SK-N-SH (cell line): ENCODE results near the gene AGAP1.

Experiments
- CTCF ChIP-seq: fragments of 200-600 bp; sonication (generic); IDR thresholded peaks from 2 replicates; pipeline ENCODE4 v1.6.1; 2017; ENCODE audit warnings: antibody characterized with exemption, mild to moderate bottlenecking, moderate library complexity
- EP300 ChIP-seq, 2 experiments: IDR thresholded peaks; 2 replicates each; pipeline versions ENCODE4 v1.4.0 to v1.6.1; 2012; ENCODE audit warnings: borderline replicate concordance in 1 of 2, low read depth in 1 of 2, low read length in 1 of 2
- EZH2phosphoT487 ChIP-seq: fragments of 200-600 bp; sonication (generic); IDR thresholded peaks from 2 replicates; pipeline ENCODE4 v1.6.1; 2017; ENCODE audit warnings: low read depth, mixed run types, mild to moderate bottlenecking, antibody characterized with exemption, moderate library complexity, borderline replicate concordance
- JUND ChIP-seq: IDR thresholded peaks from 2 replicates; pipeline ENCODE4 v1.4.0; 2012
- TEAD4 ChIP-seq: IDR thresholded peaks from 2 replicates; pipeline ENCODE4 v1.4.0; 2012; ENCODE audit warnings: mild to moderate bottlenecking, borderline replicate concordance; ENCODE audit not compliant: insufficient read depth
- ZBTB33 ChIP-seq: IDR thresholded peaks from 2 replicates; pipeline ENCODE4 v1.4.0; 2012; ENCODE audit warnings: low read depth, borderline replicate concordance

GRCh38 chr2:235956281-235956970 lies 462.6 kb downstream of the AGAP1 start:
- TF ChIP-seq ZBTB33 = no peak
- no peak for TF ChIP-seq CTCF
- TF ChIP-seq EZH2phosphoT487 = no peak
- TF ChIP-seq TEAD4 = no peak
- TF ChIP-seq JUND = no peak
- TF ChIP-seq EP300 (IDR thresholded peaks at IDR 0.05; ENCODE audit: borderline replicate concordance in 1 of 2, low read depth in 1 of 2, low read length in 1 of 2) = no peak
